Panc1 (cell line): ENCODE results near the gene GNAO1.

ENCODE experiments used
- SIN3A ChIP-seq: IDR thresholded peaks from 2 replicates; pipeline ENCODE4 v1.6.1; 2012; ENCODE audit warnings: low read depth, mild to moderate bottlenecking, low read length, moderate library complexity, borderline replicate concordance; ENCODE audit not compliant: insufficient read depth
- TCF7L2 ChIP-seq: IDR thresholded peaks from 2 replicates; pipeline ENCODE4 v1.6.1; 2011; ENCODE audit warnings: mild to moderate bottlenecking, low read depth, low read length, inconsistent platforms
- TF ChIP-seq, protein P1 (sequence below): fragments of 450-650 bp; IDR thresholded peaks from 2 replicates; pipeline ENCODE4 v1.5.1; 2017; ENCODE audit warnings: mild to moderate bottlenecking

DNA sequence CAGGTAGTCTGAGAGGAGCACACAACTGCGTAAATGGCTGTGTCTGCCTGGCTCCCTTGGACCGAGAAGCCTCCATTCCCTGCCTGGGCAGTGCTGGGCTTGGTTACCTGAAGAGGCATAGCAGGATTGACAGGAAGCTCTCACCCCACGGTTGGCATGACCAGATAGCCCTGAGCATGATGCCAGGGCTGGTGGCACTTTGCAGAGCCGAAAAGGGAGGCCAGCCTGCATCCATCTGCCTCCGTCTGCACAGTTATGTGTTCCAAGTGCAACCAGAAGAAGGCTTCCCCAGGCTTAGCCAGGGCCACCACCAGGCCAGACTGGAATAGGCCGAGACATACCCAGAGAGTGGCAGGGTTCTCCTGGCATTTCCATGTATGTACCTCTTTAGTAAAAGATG lies 36.6 kb downstream of the GNAO1 start:
- TF ChIP-seq, protein P1, sequence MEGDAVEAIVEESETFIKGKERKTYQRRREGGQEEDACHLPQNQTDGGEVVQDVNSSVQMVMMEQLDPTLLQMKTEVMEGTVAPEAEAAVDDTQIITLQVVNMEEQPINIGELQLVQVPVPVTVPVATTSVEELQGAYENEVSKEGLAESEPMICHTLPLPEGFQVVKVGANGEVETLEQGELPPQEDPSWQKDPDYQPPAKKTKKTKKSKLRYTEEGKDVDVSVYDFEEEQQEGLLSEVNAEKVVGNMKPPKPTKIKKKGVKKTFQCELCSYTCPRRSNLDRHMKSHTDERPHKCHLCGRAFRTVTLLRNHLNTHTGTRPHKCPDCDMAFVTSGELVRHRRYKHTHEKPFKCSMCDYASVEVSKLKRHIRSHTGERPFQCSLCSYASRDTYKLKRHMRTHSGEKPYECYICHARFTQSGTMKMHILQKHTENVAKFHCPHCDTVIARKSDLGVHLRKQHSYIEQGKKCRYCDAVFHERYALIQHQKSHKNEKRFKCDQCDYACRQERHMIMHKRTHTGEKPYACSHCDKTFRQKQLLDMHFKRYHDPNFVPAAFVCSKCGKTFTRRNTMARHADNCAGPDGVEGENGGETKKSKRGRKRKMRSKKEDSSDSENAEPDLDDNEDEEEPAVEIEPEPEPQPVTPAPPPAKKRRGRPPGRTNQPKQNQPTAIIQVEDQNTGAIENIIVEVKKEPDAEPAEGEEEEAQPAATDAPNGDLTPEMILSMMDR = no peak
- TF ChIP-seq SIN3A (no peak), TCF7L2 (no peak)
